Measurements from ENCODE around the gene ASIC4.

DNA sequence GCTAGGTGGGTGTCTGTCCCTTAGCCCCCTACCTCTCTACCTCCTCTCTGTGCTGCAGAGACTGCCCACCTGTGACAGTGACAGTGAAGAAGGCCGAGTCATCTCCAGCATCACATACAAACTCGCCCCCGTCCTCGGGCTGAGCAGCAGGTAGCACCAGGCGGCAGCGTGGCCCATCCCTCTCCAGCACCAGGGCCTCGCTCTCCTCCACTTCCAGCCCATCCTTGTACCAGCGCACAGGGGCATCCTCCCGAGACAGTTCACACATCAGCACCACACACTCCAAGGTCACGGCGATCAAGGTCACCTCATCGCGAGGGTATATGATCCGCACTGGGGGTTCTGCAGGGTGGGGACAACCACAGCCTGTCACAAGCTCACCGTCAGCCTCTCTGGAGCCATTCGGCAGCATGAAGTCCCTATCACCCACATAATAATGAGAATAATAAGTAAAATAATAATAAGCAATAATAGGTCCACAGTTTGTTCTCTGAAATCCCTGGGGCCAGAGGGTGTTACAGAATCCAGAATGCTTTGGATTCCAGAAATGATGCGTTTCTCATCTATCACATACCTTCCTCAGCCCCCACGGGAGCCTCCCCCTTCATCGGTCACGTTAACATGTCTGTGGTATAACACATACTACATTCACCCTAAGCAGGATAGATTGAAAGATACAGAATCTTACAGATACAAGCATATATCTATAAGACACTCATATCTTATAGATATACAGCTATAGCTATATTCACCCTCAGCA lies 45.1 kb downstream of the ASIC4 start:
- TF ChIP-seq, protein P1, sequence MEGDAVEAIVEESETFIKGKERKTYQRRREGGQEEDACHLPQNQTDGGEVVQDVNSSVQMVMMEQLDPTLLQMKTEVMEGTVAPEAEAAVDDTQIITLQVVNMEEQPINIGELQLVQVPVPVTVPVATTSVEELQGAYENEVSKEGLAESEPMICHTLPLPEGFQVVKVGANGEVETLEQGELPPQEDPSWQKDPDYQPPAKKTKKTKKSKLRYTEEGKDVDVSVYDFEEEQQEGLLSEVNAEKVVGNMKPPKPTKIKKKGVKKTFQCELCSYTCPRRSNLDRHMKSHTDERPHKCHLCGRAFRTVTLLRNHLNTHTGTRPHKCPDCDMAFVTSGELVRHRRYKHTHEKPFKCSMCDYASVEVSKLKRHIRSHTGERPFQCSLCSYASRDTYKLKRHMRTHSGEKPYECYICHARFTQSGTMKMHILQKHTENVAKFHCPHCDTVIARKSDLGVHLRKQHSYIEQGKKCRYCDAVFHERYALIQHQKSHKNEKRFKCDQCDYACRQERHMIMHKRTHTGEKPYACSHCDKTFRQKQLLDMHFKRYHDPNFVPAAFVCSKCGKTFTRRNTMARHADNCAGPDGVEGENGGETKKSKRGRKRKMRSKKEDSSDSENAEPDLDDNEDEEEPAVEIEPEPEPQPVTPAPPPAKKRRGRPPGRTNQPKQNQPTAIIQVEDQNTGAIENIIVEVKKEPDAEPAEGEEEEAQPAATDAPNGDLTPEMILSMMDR (conservative IDR thresholded peaks at IDR 0.05; ENCODE audit: low read depth in 2 of 2): no peak
- TF ChIP-seq, protein P2, sequence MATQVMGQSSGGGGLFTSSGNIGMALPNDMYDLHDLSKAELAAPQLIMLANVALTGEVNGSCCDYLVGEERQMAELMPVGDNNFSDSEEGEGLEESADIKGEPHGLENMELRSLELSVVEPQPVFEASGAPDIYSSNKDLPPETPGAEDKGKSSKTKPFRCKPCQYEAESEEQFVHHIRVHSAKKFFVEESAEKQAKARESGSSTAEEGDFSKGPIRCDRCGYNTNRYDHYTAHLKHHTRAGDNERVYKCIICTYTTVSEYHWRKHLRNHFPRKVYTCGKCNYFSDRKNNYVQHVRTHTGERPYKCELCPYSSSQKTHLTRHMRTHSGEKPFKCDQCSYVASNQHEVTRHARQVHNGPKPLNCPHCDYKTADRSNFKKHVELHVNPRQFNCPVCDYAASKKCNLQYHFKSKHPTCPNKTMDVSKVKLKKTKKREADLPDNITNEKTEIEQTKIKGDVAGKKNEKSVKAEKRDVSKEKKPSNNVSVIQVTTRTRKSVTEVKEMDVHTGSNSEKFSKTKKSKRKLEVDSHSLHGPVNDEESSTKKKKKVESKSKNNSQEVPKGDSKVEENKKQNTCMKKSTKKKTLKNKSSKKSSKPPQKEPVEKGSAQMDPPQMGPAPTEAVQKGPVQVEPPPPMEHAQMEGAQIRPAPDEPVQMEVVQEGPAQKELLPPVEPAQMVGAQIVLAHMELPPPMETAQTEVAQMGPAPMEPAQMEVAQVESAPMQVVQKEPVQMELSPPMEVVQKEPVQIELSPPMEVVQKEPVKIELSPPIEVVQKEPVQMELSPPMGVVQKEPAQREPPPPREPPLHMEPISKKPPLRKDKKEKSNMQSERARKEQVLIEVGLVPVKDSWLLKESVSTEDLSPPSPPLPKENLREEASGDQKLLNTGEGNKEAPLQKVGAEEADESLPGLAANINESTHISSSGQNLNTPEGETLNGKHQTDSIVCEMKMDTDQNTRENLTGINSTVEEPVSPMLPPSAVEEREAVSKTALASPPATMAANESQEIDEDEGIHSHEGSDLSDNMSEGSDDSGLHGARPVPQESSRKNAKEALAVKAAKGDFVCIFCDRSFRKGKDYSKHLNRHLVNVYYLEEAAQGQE (IDR thresholded peaks at IDR 0.05; ENCODE audit: unreplicated experiment): no peak
- TF ChIP-seq POLR2AphosphoS5 (IDR thresholded peaks at IDR 0.05; ENCODE audit: low read depth): no peak
- no peak for TF ChIP-seq EZH2 (IDR thresholded peaks at IDR 0.05; ENCODE audit: low read depth, unreplicated experiment)
- no peak for TF ChIP-seq CREB1 (CRISPR knock-in tag; IDR thresholded peaks at IDR 0.05; ENCODE audit: low read depth)
- TF ChIP-seq ZNF331 (CRISPR knock-in tag; IDR thresholded peaks at IDR 0.05; ENCODE audit: low read depth): no peak
- no peak for TF ChIP-seq EZH2phosphoT487 (IDR thresholded peaks at IDR 0.05; ENCODE audit: unreplicated experiment)
- TF ChIP-seq, protein P3, sequence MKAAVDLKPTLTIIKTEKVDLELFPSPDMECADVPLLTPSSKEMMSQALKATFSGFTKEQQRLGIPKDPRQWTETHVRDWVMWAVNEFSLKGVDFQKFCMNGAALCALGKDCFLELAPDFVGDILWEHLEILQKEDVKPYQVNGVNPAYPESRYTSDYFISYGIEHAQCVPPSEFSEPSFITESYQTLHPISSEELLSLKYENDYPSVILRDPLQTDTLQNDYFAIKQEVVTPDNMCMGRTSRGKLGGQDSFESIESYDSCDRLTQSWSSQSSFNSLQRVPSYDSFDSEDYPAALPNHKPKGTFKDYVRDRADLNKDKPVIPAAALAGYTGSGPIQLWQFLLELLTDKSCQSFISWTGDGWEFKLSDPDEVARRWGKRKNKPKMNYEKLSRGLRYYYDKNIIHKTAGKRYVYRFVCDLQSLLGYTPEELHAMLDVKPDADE (IDR thresholded peaks at IDR 0.05): no peak
- TF ChIP-seq, protein P4, sequence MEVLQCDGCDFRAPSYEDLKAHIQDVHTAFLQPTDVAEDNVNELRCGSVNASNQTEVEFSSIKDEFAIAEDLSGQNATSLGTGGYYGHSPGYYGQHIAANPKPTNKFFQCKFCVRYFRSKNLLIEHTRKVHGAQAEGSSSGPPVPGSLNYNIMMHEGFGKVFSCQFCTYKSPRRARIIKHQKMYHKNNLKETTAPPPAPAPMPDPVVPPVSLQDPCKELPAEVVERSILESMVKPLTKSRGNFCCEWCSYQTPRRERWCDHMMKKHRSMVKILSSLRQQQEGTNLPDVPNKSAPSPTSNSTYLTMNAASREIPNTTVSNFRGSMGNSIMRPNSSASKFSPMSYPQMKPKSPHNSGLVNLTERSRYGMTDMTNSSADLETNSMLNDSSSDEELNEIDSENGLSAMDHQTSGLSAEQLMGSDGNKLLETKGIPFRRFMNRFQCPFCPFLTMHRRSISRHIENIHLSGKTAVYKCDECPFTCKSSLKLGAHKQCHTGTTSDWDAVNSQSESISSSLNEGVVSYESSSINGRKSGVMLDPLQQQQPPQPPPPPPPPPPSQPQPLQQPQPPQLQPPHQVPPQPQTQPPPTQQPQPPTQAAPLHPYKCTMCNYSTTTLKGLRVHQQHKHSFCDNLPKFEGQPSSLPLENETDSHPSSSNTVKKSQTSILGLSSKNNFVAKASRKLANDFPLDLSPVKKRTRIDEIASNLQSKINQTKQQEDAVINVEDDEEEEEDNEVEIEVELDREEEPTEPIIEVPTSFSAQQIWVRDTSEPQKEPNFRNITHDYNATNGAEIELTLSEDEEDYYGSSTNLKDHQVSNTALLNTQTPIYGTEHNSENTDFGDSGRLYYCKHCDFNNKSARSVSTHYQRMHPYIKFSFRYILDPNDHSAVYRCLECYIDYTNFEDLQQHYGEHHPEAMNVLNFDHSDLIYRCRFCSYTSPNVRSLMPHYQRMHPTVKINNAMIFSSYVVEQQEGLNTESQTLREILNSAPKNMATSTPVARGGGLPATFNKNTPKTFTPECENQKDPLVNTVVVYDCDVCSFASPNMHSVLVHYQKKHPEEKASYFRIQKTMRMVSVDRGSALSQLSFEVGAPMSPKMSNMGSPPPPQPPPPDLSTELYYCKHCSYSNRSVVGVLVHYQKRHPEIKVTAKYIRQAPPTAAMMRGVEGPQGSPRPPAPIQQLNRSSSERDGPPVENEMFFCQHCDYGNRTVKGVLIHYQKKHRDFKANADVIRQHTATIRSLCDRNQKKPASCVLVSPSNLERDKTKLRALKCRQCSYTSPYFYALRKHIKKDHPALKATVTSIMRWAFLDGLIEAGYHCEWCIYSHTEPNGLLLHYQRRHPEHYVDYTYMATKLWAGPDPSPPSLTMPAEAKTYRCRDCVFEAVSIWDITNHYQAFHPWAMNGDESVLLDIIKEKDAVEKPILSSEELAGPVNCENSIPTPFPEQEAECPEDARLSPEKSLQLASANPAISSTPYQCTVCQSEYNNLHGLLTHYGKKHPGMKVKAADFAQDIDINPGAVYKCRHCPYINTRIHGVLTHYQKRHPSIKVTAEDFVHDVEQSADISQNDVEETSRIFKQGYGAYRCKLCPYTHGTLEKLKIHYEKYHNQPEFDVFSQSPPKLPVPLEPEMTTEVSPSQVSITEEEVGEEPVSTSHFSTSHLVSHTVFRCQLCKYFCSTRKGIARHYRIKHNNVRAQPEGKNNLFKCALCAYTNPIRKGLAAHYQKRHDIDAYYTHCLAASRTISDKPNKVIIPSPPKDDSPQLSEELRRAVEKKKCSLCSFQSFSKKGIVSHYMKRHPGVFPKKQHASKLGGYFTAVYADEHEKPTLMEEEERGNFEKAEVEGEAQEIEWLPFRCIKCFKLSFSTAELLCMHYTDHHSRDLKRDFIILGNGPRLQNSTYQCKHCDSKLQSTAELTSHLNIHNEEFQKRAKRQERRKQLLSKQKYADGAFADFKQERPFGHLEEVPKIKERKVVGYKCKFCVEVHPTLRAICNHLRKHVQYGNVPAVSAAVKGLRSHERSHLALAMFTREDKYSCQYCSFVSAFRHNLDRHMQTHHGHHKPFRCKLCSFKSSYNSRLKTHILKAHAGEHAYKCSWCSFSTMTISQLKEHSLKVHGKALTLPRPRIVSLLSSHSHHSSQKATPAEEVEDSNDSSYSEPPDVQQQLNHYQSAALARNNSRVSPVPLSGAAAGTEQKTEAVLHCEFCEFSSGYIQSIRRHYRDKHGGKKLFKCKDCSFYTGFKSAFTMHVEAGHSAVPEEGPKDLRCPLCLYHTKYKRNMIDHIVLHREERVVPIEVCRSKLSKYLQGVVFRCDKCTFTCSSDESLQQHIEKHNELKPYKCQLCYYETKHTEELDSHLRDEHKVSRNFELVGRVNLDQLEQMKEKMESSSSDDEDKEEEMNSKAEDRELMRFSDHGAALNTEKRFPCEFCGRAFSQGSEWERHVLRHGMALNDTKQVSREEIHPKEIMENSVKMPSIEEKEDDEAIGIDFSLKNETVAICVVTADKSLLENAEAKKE (CRISPR knock-in tag; IDR thresholded peaks at IDR 0.05): no peak
- no peak for TF ChIP-seq JUNB (IDR thresholded peaks at IDR 0.05; ENCODE audit: unreplicated experiment)
- TF ChIP-seq ZNF114 (CRISPR knock-in tag; IDR thresholded peaks at IDR 0.05): no peak
- TF ChIP-seq STAT1 (IDR thresholded peaks at IDR 0.05; ENCODE audit: unreplicated experiment): no peak
